RWPE2 (cell line): Measurements from ENCODE around the gene ATG3.

Experiments used
- ATAC-seq: fragments of 200-7000 bp; cut with Tn5 transposase; 3 replicates; pipeline ENCODE4 v1.9.1; 2021; ENCODE audit warnings: low read depth
- DNase-seq: peaks from one replicate; pipeline ENCODE4 v3.0.0-alpha.2; 2020; ENCODE audit warnings: low spot score
- H3K27ac ChIP-seq: fragments of 450-650 bp; 2 replicates; pipeline ENCODE4 v1.5.1; 2017; ENCODE audit warnings: mild to moderate bottlenecking; ENCODE audit not compliant: poor library complexity, severe bottlenecking
- H3K27me3 ChIP-seq: fragments of 250-450 bp; sonication (Bioruptor Pico); 2 replicates; pipeline ENCODE4 v1.5.1; 2021; ENCODE audit warnings: mild to moderate bottlenecking, moderate library complexity; ENCODE audit not compliant: insufficient read depth, poor library complexity, severe bottlenecking
- H3K36me3 ChIP-seq: fragments of 250-450 bp; sonication (Bioruptor Pico); 2 replicates; pipeline ENCODE4 v1.5.1; 2020; ENCODE audit warnings: low read depth, mild to moderate bottlenecking, moderate library complexity
- H3K4me1 ChIP-seq: fragments of 250-450 bp; sonication (Bioruptor Pico); 2 replicates; pipeline ENCODE4 v1.5.1; 2021; ENCODE audit warnings: mild to moderate bottlenecking, moderate library complexity; ENCODE audit not compliant: insufficient read depth, poor library complexity, severe bottlenecking
- H3K4me3 ChIP-seq: fragments of 250-450 bp; sonication (Bioruptor Pico); 2 replicates; pipeline ENCODE4 v1.5.1; 2021; ENCODE audit warnings: mild to moderate bottlenecking, moderate library complexity; ENCODE audit not compliant: severe bottlenecking
- H3K9me3 ChIP-seq: fragments of 250-450 bp; sonication (Bioruptor Pico); 2 replicates; pipeline ENCODE4 v1.5.1; 2021; ENCODE audit warnings: mild to moderate bottlenecking, moderate library complexity; ENCODE audit not compliant: severe bottlenecking
- CTCF ChIP-seq: fragments of 450-650 bp; IDR thresholded peaks from one replicate; pipeline ENCODE4 v1.5.1; 2017; ENCODE audit warnings: mild to moderate bottlenecking, moderate library complexity; ENCODE audit not compliant: poor library complexity, severe bottlenecking

ATG3 gene

DNA sequence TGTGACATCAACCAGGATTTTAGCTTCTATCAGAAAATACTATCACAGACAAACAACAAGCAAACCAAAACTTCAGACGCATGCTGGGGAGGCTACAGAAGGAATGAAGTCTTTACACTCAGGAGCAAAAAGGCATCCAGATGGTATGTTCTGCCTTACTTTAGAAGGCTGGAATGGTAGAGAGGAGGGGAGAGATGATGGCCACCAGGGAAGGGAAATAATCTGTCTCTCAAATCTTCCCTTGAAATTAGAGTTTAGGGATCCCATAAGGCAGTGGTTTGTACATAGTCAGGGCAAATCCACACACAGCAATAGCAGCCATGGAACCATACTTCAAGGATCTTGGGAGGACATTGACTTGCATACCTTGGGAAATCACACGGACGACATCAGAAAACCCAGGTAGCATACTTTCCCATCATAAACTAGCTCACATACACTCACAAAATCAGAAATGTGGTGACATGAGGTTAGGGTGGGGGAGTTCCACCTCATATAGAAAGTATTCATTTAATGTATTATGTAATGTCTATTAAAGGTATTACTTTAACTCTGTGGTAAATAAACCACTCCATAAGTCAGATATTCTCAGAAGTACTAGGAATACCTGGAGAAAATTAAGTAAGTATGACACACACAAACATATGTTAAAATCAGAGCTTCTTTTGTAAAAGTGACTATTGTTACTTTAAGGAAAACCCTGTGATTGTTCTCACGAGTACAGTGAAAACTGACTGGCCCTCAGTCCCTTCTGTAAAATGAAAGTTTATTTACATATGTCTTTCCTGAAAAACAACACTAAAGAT, 71.9 kb downstream of the ATG3 start:
- H3K4me1 ChIP-seq = no peaks in the 10 kb centered on the region
- H3K9me3 ChIP-seq = no peaks in the 10 kb centered on the region
- no peaks in the 10 kb centered on the region for H3K27me3 ChIP-seq
- no peak for TF ChIP-seq CTCF
- DNase-seq (no peak), ATAC-seq (no peak)
- H3K27ac ChIP-seq = no peak overlapping the region
- H3K4me3 ChIP-seq = no peak overlapping the region
- H3K36me3 ChIP-seq = no peaks in the 10 kb centered on the region

- H3K27ac ChIP-seq = no peak overlapping the region
- no peaks in the 10 kb centered on the region for H3K4me1 ChIP-seq
- H3K9me3 ChIP-seq = no peaks in the 10 kb centered on the region
- no peak overlapping the region for H3K4me3 ChIP-seq
- H3K27me3 ChIP-seq = no peaks in the 10 kb centered on the region
- H3K36me3 ChIP-seq = no peaks in the 10 kb centered on the region
- TF ChIP-seq CTCF = no peak
- DNase-seq (no peak), ATAC-seq (no peak)
Measured at GRCh38 chr3:112486811-112487505, 74.8 kb downstream of the ATG3 start.

DNA sequence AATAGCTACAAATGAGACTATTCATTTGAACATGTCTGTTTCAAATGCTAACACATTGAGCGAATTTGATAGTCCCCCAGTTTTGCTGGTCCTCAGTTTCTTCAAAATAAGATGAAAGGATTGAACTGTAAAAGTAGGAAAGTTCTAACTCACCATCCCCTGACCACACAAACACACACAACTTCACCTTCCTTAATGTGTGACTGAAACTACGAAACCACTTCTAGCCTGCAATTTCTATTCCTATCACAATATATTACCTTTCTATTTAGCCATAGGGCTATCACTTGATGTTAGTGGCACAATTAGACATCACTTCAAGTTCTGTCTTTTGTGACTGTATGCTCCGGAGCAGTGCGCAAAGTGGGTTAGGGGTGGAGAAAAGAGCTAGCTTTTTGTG, 77.4 kb downstream of the ATG3 start:
- ATAC-seq (no peak), DNase-seq (no peak)
- no peaks in the 10 kb centered on the region for H3K36me3 ChIP-seq
- no peak overlapping the region for H3K27ac ChIP-seq
- no peaks in the 10 kb centered on the region for H3K4me1 ChIP-seq
- H3K27me3 ChIP-seq = no peaks in the 10 kb centered on the region
- no peak overlapping the region for H3K4me3 ChIP-seq
- TF ChIP-seq CTCF = no peak
- H3K9me3 ChIP-seq = no peaks in the 10 kb centered on the region

DNA sequence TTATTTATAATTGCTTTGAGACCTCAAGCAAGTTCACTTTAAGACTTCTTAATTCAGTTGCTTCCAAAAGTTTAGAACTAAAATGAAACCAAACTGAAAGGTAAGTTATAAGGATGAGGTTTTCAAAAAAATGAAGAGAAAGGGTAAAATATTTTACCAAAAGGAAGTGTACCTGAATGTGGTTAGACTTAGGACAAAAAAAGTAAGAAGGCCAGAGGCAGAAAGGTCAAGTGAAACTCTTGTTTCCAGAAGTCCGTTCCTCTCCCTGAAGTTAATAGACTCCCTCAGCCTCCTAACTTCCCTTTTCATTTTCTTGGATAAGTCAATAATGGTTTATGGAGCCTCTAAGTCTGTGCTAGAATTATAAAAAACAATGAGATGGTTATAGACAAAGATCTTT, 79.1 kb downstream of the ATG3 start:
- no peak for ATAC-seq

More for the DNA sequence above, 79.1 kb downstream of the ATG3 start:
- Histone ChIP-seq H3K27me3 (no peaks in the 10 kb centered on the region), H3K9me3 (no peaks in the 10 kb centered on the region), H3K4me3 (no peak overlapping the region), H3K4me1 (no peaks in the 10 kb centered on the region), H3K27ac (no peak overlapping the region), H3K36me3 (no peaks in the 10 kb centered on the region)
- DNase-seq = no peak
- TF ChIP-seq CTCF = no peak
